NB4 (cell line): ENCODE measurements around the gene ZNF500.

Source experiments
- DNase-seq: peaks from one replicate; pipeline ENCODE4 v3.0.0; 2010; ENCODE audit warnings: low read depth
- H3K4me3 ChIP-seq: one replicate; pipeline ENCODE4 v1.5.1; 2011; ENCODE audit warnings: mild to moderate bottlenecking, low read depth, low read length, moderate library complexity
- MYC ChIP-seq: IDR thresholded peaks from 2 replicates; pipeline ENCODE4 v1.6.1; 2011; ENCODE audit warnings: low read depth, low read length
- POLR2A ChIP-seq: IDR thresholded peaks from 2 replicates; pipeline ENCODE4 v1.6.1; 2011; ENCODE audit warnings: mild to moderate bottlenecking; ENCODE audit not compliant: insufficient read length; ENCODE audit errors: extremely low read depth
- TF ChIP-seq, protein P1 (sequence below): IDR thresholded peaks from one replicate; pipeline ENCODE4 v1.5.1; 2012; ENCODE audit warnings: low read depth, low read length
- TF ChIP-seq, protein P2 (sequence below): IDR thresholded peaks from 2 replicates; pipeline ENCODE4 v1.6.1; 2011; ENCODE audit warnings: low read depth, low read length

Gene ZNF500

DNA sequence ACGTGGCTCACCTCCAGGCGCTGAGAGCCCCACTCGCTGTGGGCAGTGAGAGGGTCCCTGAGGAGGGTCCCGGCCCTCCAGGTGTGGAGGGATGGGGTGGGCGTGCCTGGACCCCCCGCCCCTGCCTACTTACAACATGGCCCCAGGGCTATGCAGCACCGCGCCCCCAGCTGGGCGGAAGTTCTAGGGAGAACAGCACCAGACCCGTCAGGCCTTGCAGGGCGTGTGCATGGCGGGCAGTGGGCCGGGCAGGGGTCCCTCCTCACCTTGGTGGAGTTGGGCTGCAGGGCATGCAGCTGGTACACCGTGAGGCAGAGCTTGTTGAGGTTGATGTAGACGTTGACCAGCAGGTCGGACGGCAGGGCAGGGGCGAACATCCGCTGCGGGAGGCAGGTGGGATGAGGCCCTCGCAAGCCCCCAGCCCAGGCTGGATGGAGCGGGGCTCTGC, 30.9 kb upstream of the ZNF500 start:
- no peak for DNase-seq
- TF ChIP-seq, protein P1, sequence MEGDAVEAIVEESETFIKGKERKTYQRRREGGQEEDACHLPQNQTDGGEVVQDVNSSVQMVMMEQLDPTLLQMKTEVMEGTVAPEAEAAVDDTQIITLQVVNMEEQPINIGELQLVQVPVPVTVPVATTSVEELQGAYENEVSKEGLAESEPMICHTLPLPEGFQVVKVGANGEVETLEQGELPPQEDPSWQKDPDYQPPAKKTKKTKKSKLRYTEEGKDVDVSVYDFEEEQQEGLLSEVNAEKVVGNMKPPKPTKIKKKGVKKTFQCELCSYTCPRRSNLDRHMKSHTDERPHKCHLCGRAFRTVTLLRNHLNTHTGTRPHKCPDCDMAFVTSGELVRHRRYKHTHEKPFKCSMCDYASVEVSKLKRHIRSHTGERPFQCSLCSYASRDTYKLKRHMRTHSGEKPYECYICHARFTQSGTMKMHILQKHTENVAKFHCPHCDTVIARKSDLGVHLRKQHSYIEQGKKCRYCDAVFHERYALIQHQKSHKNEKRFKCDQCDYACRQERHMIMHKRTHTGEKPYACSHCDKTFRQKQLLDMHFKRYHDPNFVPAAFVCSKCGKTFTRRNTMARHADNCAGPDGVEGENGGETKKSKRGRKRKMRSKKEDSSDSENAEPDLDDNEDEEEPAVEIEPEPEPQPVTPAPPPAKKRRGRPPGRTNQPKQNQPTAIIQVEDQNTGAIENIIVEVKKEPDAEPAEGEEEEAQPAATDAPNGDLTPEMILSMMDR: no peak
- TF ChIP-seq MYC: no peak
- H3K4me3 ChIP-seq: no peak overlapping the region

DNA sequence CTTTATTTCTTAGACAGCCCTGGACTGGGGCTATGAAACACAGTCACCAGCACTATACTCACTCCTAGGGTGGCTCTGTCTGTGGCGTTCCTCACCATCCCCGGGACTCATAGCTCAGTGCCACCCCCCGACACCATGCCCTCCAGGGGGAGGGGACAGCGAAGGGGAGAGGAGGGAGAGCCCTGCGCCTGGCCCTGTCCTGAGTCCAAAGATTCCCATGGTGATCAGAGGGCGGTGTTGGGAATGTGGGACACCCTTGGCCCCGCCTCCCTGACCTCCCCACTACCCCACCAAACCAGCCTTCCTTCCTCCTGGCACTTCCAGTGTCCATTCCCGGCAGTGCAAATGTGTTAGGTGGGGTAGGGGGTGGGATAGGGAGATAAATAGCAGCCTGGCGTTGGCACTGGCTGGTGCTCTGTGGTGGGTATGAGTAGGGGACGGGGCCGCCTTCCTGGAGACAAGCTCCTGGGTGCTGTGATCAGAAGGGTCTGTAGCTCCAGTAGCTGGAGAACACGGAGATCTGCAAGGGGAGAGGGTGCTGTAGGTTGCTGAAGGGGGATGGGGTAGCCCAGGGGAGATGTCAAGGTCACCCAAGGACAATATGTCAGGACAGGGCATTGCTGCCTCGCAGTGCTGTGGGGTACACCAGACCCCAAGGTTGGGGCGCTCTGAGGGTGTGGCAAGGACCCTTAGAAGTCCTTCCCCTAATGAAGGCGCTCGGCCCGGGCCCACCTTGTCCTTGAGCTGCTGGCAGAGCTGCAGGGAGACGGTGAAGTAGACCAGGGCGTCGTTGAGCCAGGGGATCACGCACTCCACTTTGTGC, 30.2 kb upstream of the ZNF500 start:
- TF ChIP-seq MYC (no peak), POLR2A (no peak)
- TF ChIP-seq, protein P2, sequence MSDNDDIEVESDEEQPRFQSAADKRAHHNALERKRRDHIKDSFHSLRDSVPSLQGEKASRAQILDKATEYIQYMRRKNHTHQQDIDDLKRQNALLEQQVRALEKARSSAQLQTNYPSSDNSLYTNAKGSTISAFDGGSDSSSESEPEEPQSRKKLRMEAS: no peak
- TF ChIP-seq, protein P1: no peak
- H3K4me3 ChIP-seq: no peak overlapping the region
- DNase-seq: no peak

DNA sequence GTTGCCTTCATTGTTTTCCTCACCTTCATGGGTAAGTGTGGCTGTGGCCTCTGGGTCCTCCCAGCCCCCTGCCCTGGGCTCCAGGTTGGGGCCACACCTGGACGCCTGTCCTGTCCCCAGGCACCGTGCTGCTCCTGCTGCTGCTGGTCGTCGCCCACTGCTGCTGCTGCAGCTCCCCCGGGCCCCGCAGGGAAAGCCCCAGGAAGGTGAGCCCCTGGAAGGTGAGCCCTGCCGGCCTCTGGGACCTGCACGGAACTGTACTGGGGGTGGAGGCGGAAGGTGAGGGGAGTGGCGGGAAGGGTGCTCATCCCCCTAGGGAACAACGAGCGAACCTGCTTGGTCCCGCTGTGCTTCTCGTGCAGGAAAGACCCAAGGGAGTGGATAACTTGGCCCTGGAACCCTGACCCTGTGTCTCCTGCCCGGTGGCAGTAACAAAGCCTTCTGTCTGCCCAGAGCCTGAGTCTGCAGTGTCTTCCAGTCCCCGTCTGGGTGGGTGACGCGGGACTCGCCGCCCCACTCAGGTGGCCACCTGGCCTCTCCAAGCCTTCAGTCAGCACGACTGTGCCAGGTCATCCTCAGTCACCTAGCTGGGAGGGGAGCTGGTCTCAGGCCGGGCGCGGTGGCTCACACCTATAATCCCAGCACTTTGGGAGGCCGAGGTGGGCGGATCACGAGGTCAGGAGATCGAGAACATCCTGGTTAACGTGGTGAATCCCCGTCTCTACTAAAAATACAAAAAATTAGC, 29.0 kb upstream of the ZNF500 start:
- no peak for DNase-seq
- no peak overlapping the region for H3K4me3 ChIP-seq
- TF ChIP-seq, protein P1: no peak
- TF ChIP-seq POLR2A (no peak), MYC (no peak)
- TF ChIP-seq, protein P2: no peak

DNA sequence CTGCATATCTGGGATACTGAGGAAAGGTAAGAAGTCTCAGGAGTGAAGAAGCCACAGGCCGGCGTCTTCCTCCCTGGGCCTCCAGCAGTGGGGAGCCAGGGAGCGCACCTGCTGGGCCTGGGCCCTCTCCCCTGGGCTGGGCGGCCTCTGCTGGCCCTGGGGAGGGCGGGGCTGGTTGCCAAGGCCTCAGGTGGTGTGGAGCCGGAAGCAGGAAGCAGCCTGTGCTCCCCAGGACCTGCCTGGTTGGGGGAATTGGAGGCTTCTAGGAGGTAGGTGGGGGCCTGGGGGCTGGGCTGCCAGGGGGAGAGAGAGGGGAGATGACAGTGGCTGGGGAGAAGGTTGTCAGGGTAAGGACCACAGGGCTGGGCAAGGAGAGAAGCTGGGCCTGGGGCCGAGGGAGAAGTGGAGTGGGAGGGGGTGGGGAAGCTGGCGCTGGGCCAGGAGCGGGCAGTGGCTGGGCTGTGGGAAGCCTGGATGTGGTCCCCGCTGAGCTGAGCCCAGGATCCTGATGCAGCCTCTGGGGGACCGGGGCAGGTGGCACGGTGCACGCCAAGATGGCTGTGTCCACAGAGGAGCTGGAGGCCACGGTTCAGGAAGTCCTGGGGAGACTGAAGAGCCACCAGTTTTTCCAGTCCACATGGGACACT, 28.3 kb upstream of the ZNF500 start, which contains the start of gene SMIM22:
Gene SMIM22, plus strand, starts transcription at position 189 of the 647 bp plus-strand sequence. Its CDS starts 366 bp downstream, at position 555.
- no peak for TF ChIP-seq MYC
- TF ChIP-seq POLR2A: no peak
- TF ChIP-seq, protein P2: no peak
- TF ChIP-seq, protein P1: no peak
- H3K4me3 ChIP-seq: no peak within 1 kb of the TSS
- DNase-seq: no peak

DNA sequence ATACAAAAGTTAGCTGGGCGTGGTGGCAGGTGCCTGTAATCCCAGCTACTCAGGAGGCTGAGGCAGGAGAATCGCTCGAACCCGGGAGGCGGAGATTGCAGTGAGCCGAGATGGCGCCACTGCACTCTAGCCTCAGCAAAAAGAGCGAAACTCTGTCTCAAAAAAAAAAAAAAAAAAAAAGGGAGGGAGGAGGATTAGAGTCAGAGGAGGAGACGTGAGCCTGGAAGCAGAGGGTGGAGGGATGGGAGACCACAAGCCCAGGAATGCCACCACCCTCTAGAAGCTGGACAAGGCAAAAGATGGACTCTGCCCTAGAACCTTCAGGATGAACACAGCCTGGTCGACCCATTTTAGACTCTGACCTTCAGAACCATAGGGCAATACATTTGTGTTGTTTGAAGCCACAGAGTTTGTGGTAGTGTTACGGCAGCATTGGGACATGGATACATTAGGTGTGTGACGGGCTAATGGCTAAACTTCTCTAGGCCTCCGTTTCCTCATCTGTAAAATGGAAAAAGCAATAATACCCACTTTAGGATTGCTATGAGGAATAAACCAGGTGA, 26.1 kb upstream of the ZNF500 start:
- no peak for DNase-seq

More for the DNA sequence above, 26.1 kb upstream of the ZNF500 start:
- TF ChIP-seq MYC (no peak), POLR2A (no peak)
- TF ChIP-seq, protein P2: no peak
- TF ChIP-seq, protein P1: no peak
- no peak overlapping the region for H3K4me3 ChIP-seq
